Measurements from ENCODE around the gene NHSL1.

- TF ChIP-seq, protein P1, sequence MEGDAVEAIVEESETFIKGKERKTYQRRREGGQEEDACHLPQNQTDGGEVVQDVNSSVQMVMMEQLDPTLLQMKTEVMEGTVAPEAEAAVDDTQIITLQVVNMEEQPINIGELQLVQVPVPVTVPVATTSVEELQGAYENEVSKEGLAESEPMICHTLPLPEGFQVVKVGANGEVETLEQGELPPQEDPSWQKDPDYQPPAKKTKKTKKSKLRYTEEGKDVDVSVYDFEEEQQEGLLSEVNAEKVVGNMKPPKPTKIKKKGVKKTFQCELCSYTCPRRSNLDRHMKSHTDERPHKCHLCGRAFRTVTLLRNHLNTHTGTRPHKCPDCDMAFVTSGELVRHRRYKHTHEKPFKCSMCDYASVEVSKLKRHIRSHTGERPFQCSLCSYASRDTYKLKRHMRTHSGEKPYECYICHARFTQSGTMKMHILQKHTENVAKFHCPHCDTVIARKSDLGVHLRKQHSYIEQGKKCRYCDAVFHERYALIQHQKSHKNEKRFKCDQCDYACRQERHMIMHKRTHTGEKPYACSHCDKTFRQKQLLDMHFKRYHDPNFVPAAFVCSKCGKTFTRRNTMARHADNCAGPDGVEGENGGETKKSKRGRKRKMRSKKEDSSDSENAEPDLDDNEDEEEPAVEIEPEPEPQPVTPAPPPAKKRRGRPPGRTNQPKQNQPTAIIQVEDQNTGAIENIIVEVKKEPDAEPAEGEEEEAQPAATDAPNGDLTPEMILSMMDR (IDR thresholded peaks at IDR 0.05; ENCODE audit: low read length), result no peak
- no peak for TF ChIP-seq EZH2 (IDR thresholded peaks at IDR 0.05; ENCODE audit: borderline replicate concordance, low read length)
Measured at GRCh38 chr6:138378463-138378862, 120.8 kb downstream of the NHSL1 start.
